CD14-positive monocyte (primary cell): ENCODE data around the gene TSBP1. TPM values are rescaled to one million over a fixed set of nuclear protein-coding genes. Genes with fewer than 3 reads are reported as not detected.

Source experiments
- DNase-seq, 3 donors: peaks; one replicate each; pipeline ENCODE4 v3.0.0-alpha.2; 2011 to 2022
- H2AFZ ChIP-seq: 2 replicates; pipeline ENCODE4 v1.6.0; 2012; ENCODE audit warnings: mild to moderate bottlenecking, low read depth, low read length, inconsistent platforms; ENCODE audit not compliant: insufficient read depth, poor library complexity, severe bottlenecking
- H3K27ac ChIP-seq, 2 donors: 1 replicate in 1 of 2; 2 replicates in 1 of 2; pipeline ENCODE4 v1.5.1; 2012 to 2013; ENCODE audit warnings: low read length in 2 of 2, control low read depth in 1 of 2, inconsistent platforms in 1 of 2, low read depth in 1 of 2, mild to moderate bottlenecking in 1 of 2
- H3K27me3 ChIP-seq, 2 donors: one replicate each; pipeline versions ENCODE4 v1.6.0 to v1.6.1; 2011 to 2013; ENCODE audit warnings: low read length in 2 of 2; ENCODE audit not compliant: control insufficient read depth in 2 of 2, insufficient read depth in 2 of 2
- H3K36me3 ChIP-seq, 2 donors: replicated peaks in 1 of 2; 1 replicate in 1 of 2; 2 replicates in 1 of 2; pipeline versions ENCODE4 v1.5.1 to v1.6.1; 2012 to 2013; ENCODE audit warnings: low read length in 2 of 2, control low read depth in 1 of 2, inconsistent platforms in 1 of 2, mild to moderate bottlenecking in 1 of 2; ENCODE audit not compliant: insufficient read depth in 2 of 2, control insufficient read depth in 1 of 2
- H3K4me1 ChIP-seq, 2 donors: 1 replicate in 1 of 2; 2 replicates in 1 of 2; pipeline versions ENCODE4 v1.5.1 to v1.6.1; 2012 to 2013; ENCODE audit warnings: low read length in 2 of 2, control low read depth in 1 of 2, inconsistent platforms in 1 of 2, mild to moderate bottlenecking in 1 of 2, moderate library complexity in 1 of 2; ENCODE audit not compliant: insufficient read depth in 2 of 2, control insufficient read depth in 1 of 2
- H3K4me2 ChIP-seq: replicated peaks from 2 replicates; pipeline ENCODE3; 2012; ENCODE audit warnings: low read length, moderate library complexity, mild to moderate bottlenecking; ENCODE audit not compliant: poor library complexity, severe bottlenecking; ENCODE audit errors: extremely low read depth
- H3K4me3 ChIP-seq, 3 experiments: fragments of 200-600 bp in 1 of 3; sonication (generic) in 1 of 3; replicated peaks in 1 of 3; 1 replicate in 2 of 3; 2 replicates in 1 of 3; pipeline ENCODE4 v1.5.1; 2011 to 2013; ENCODE audit warnings: low read length in 3 of 3, mild to moderate bottlenecking in 3 of 3, control low read depth in 2 of 3, low read depth in 2 of 3, inconsistent platforms in 1 of 3, moderate library complexity in 1 of 3
- H3K79me2 ChIP-seq: 2 replicates; pipeline ENCODE4 v1.6.0; 2012; ENCODE audit warnings: mild to moderate bottlenecking, control low read depth, inconsistent platforms, low read length, moderate library complexity; ENCODE audit not compliant: insufficient read depth
- H3K9ac ChIP-seq: 2 replicates; pipeline ENCODE4 v1.6.0; 2017; ENCODE audit warnings: low read length, mild to moderate bottlenecking; ENCODE audit not compliant: insufficient read depth, poor library complexity, severe bottlenecking
- H3K9me3 ChIP-seq, 2 donors: replicated peaks in 1 of 2; 1 replicate in 1 of 2; 2 replicates in 1 of 2; pipeline versions ENCODE4 v1.5.1 to v1.6.1; 2012 to 2013; ENCODE audit warnings: low read length in 2 of 2, control low read depth in 1 of 2; ENCODE audit not compliant: control insufficient read depth in 1 of 2, insufficient read depth in 1 of 2
- H4K20me1 ChIP-seq: 2 replicates; pipeline ENCODE4 v1.6.0; 2012; ENCODE audit warnings: mild to moderate bottlenecking, low read length, control low read depth, moderate library complexity; ENCODE audit not compliant: insufficient read depth
- H3K27ac Mint-ChIP-seq, 7 donors: one replicate each; pipeline ENCODE4 v1.8.0; 2020; ENCODE audit warnings: mild to moderate bottlenecking in 7 of 7, mixed read lengths in 7 of 7, moderate library complexity in 6 of 7, inconsistent platforms in 2 of 7
- H3K27me3 Mint-ChIP-seq, 3 donors: one replicate each; pipeline ENCODE4 v1.8.0; 2021 to 2022; ENCODE audit warnings: low read depth in 3 of 3, mild to moderate bottlenecking in 3 of 3, mixed read lengths in 3 of 3, moderate library complexity in 3 of 3, inconsistent platforms in 1 of 3
- H3K36me3 Mint-ChIP-seq, 2 donors: one replicate each; pipeline ENCODE4 v1.8.0; 2020; ENCODE audit warnings: mixed read lengths in 2 of 2, inconsistent platforms in 1 of 2, mild to moderate bottlenecking in 1 of 2
- H3K4me1 Mint-ChIP-seq: one replicate; pipeline ENCODE4 v1.8.0; 2020; ENCODE audit warnings: mild to moderate bottlenecking, mixed read lengths
- H3K4me3 Mint-ChIP-seq, 2 donors: one replicate each; pipeline ENCODE4 v1.8.0; 2020; ENCODE audit warnings: mild to moderate bottlenecking in 2 of 2, mixed read lengths in 2 of 2, moderate library complexity in 1 of 2
- H3K9me3 Mint-ChIP-seq, 7 donors: one replicate each; pipeline ENCODE4 v1.8.0; 2020 to 2022; ENCODE audit warnings: mixed read lengths in 7 of 7, mild to moderate bottlenecking in 6 of 7, moderate library complexity in 6 of 7, inconsistent platforms in 2 of 7
- CTCF ChIP-seq: fragments of 200-600 bp; IDR thresholded peaks from one replicate; pipeline ENCODE4 v1.8.0; 2022; ENCODE audit warnings: antibody characterized with exemption, mild to moderate bottlenecking
- WGBS: methylation state at CpG from one replicate; pipeline ENCODE4 v1.1.5; 2013; ENCODE audit warnings: missing lambda C conversion rate; ENCODE audit not compliant: insufficient coverage; 5-methylcytosine and 5-hydroxymethylcytosine counted together
- intact Hi-C, 2 donors: fragments of 100-400 bp; cut with micrococcal nuclease; formaldehyde crosslinking; loops; one replicate each; pipeline versions ENCODE4 v1.15.0 to v1.15.1; 2023
- polyA plus RNA-seq, 3 donors: library from polyadenylated mRNA; depleted of rRNA in 1 of 3; unstranded in 2 of 3; stranded (reverse) in 1 of 3; fragments of 300-500 nt in 2 of 3; fragments of >200 nt in 1 of 3; fragmentation: Illumina TruSeq in 2 of 3; gene quantifications; 1 replicate in 2 of 3; 2 replicates in 1 of 3; pipeline ENCODE4 v1.2.3, GENCODE V29; 2012 to 2021

TSBP1 gene
- polyA plus RNA-seq, 3 donors: not detected

DNA sequence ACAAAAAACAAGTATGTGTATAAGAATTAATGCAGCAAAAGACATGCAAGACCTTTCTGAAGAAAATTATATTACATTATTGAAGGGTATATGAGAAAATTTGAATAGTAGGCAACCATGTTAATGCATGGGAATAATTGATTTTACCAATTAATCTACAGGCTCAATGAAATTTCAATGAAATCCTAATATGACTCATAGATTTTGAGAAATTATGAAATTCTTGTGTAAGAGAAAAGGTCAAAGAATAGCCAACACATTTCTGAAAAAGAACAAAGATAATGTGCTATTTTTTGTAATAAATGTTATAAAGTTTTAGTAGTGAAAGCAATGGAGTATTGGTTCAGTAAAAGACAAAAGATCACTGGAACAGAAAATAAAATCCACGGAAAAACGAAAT, 18.4 kb downstream of the TSBP1 start:
- H3K36me3 Mint-ChIP-seq: no peaks in the 10 kb centered on the region
- Histone ChIP-seq H2AFZ (no peak overlapping the region), H3K79me2 (no peaks in the 10 kb centered on the region), H3K4me2 (no peak overlapping the region), H3K4me1 (no peaks in the 10 kb centered on the region), H3K27me3 (no peaks in the 10 kb centered on the region), H4K20me1 (no peaks in the 10 kb centered on the region), H3K36me3 (no peaks in the 10 kb centered on the region), H3K27ac (no peak overlapping the region), H3K4me3 (no peak overlapping the region), H3K9ac (no peak overlapping the region), H3K9me3 (no peaks in the 10 kb centered on the region)
- TF ChIP-seq CTCF: no peak
- intact Hi-C loops: no loop called here
- H3K27me3 Mint-ChIP-seq: peaks cover 0 to 8% (median 7%) of the 10 kb centered on the region in 3 donors
- no peak overlapping the region for H3K27ac Mint-ChIP-seq
- no peak for DNase-seq
- no peaks in the 10 kb centered on the region for H3K4me1 Mint-ChIP-seq
- peaks cover 0 to 1% (median 0%) of the 10 kb centered on the region in 7 donors for H3K9me3 Mint-ChIP-seq
- no peak overlapping the region for H3K4me3 Mint-ChIP-seq
- 100% methylated on average over 1 of the region's 2 CpGs for WGBS

- H3K27ac ChIP-seq: no peak overlapping the region
- no peak overlapping the region for H3K4me3 ChIP-seq
- no peaks in the 10 kb centered on the region for H3K79me2 ChIP-seq
- no peak overlapping the region for H2AFZ ChIP-seq
- H3K9me3 Mint-ChIP-seq: no peaks in the 10 kb centered on the region
- peaks cover 16% of the 10 kb centered on the region for H3K4me1 Mint-ChIP-seq
- H3K4me2 ChIP-seq: no peak overlapping the region
- no peak overlapping the region for H3K4me3 Mint-ChIP-seq
- TF ChIP-seq CTCF: no peak
- H3K4me1 ChIP-seq: peaks cover 5% of the 10 kb centered on the region in 2 donors
- no peaks in the 10 kb centered on the region for H3K36me3 Mint-ChIP-seq
- no peak overlapping the region for H3K27ac Mint-ChIP-seq
- no CpG with 5 or more reads among the region's 2 CpGs for WGBS
- H4K20me1 ChIP-seq: no peaks in the 10 kb centered on the region
- H3K36me3 ChIP-seq: no peaks in the 10 kb centered on the region
- H3K27me3 Mint-ChIP-seq: peaks cover 0 to 3% (median 0%) of the 10 kb centered on the region in 3 donors
- intact Hi-C loops: no loop called here
- H3K9me3 ChIP-seq: no peaks in the 10 kb centered on the region
- no peaks in the 10 kb centered on the region for H3K27me3 ChIP-seq
- no peak overlapping the region for H3K9ac ChIP-seq
- DNase-seq: no peak
Measured at GRCh38 chr6:32340242-32340641, 31.5 kb downstream of the TSBP1 start.
